GM12874 (cell line): ENCODE results near the gene RASAL3.
A peak's percentile ranks its signal among the peaks of the same experiment; 100 is the strongest.

ENCODE experiments used
- CTCF ChIP-seq: IDR thresholded peaks from 2 replicates; pipeline ENCODE4 v1.5.1; 2011; ENCODE audit warnings: low read depth, mild to moderate bottlenecking, control low read depth, low read length, moderate library complexity; ENCODE audit not compliant: insufficient read depth

The RASAL3 gene

GRCh38 chr19:15466851-15467733 is 2.7 kb upstream of the RASAL3 start:
- no peak for TF ChIP-seq CTCF

- 0 out of 2 replicates have a peak, but pooled peaks have one; percentile 28 for TF ChIP-seq CTCF
These were observed 428 bp downstream of the RASAL3 start for GRCh38 chr19:15463861-15464371.

GRCh38 chr19:15461694-15462093 is 2.6 kb downstream of the RASAL3 start:
- TF ChIP-seq CTCF = no peak

- no peak for TF ChIP-seq CTCF
These were observed 6.5 kb downstream of the RASAL3 start for GRCh38 chr19:15457701-15458484.

- TF ChIP-seq CTCF = no peak
These were observed 7.3 kb downstream of the RASAL3 start for GRCh38 chr19:15456871-15457700.

- no peak for TF ChIP-seq CTCF
These were observed 7.9 kb downstream of the RASAL3 start for GRCh38 chr19:15456441-15456840.
